ENCODE measurements around the gene TXLNB. TPM values are rescaled to one million over a fixed set of nuclear protein-coding genes. Genes with fewer than 3 reads are reported as not detected.

TXLNB gene
- total and polyA plus RNA-seq, 2 donors (not counting 3 experiments of a cell fraction or from before 2014, with no cell fraction given) = 0.04 to 0.18 TPM

DNA sequence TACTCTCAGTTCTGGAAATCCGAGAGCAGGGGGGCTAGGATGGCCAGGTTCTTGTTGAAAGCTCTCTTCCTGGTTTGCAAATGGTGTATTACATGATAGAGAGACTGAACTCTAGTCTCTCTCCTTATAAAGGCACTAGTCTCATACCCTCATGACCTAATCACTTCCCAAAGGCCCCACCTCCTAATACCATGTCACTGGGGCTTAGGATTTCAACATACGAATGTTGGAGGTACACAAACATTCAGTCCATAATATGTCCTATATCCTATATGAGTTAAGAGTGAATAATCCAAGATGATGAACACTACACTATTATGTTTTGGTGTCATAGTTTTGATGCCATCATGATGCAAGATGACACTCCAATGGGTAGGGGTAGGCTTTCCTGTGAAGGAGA lies 20.0 kb upstream of the TXLNB start:
- no peak for TF ChIP-seq FOS (IDR thresholded peaks at IDR 0.05; ENCODE audit: borderline replicate concordance, insufficient read depth, low read length)
- TF ChIP-seq JUN (IDR thresholded peaks at IDR 0.05; ENCODE audit: borderline replicate concordance, insufficient read depth, insufficient read length, low read depth) = no peak
- no peak for TF ChIP-seq MYC (IDR thresholded peaks at IDR 0.05; ENCODE audit: low read depth, low read length)
- no peak for TF ChIP-seq EZH2 (IDR thresholded peaks at IDR 0.05; ENCODE audit: borderline replicate concordance, low read depth, low read length, severe bottlenecking)
- TF ChIP-seq, protein P1, sequence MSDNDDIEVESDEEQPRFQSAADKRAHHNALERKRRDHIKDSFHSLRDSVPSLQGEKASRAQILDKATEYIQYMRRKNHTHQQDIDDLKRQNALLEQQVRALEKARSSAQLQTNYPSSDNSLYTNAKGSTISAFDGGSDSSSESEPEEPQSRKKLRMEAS (IDR thresholded peaks at IDR 0.05; ENCODE audit: insufficient read depth, insufficient read length) = no peak
- no peak for TF ChIP-seq POLR2AphosphoS5 (IDR thresholded peaks at IDR 0.05; ENCODE audit: insufficient read depth, low read depth, low read length)
- TF ChIP-seq, protein P2, sequence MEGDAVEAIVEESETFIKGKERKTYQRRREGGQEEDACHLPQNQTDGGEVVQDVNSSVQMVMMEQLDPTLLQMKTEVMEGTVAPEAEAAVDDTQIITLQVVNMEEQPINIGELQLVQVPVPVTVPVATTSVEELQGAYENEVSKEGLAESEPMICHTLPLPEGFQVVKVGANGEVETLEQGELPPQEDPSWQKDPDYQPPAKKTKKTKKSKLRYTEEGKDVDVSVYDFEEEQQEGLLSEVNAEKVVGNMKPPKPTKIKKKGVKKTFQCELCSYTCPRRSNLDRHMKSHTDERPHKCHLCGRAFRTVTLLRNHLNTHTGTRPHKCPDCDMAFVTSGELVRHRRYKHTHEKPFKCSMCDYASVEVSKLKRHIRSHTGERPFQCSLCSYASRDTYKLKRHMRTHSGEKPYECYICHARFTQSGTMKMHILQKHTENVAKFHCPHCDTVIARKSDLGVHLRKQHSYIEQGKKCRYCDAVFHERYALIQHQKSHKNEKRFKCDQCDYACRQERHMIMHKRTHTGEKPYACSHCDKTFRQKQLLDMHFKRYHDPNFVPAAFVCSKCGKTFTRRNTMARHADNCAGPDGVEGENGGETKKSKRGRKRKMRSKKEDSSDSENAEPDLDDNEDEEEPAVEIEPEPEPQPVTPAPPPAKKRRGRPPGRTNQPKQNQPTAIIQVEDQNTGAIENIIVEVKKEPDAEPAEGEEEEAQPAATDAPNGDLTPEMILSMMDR (IDR thresholded peaks at IDR 0.05; ENCODE audit: extremely low read depth in 1 of 2, insufficient read depth in 1 of 2, low read depth in 1 of 2, low read length in 2 of 2) = no peak
- no peak for TF ChIP-seq GATA2 (IDR thresholded peaks at IDR 0.05; ENCODE audit: insufficient read depth, insufficient read length, low read depth, low read length)
- no peak for TF ChIP-seq POLR2A (IDR thresholded peaks at IDR 0.05; ENCODE audit: low read depth, low read length)
- Histone ChIP-seq H3K9me1 (replicated peaks; ENCODE audit: control insufficient read depth, extremely low read depth, insufficient read depth, low read length) (no peaks in the 10 kb centered on the region), H3K9me3 (replicated peaks; ENCODE audit: control insufficient read depth, insufficient read depth, low read length) (no peaks in the 10 kb centered on the region), H3K4me1 (ENCODE audit: control insufficient read depth, extremely low read depth, insufficient read depth, low read length) (peaks cover 6% of the 10 kb centered on the region), H3K36me3 (ENCODE audit: control insufficient read depth in 2 of 2, extremely low read depth in 1 of 2, insufficient read depth in 2 of 2, low read length in 2 of 2) (no peaks in the 10 kb centered on the region), H3K79me2 (ENCODE audit: control insufficient read depth, insufficient read depth, low read length) (no peaks in the 10 kb centered on the region), H3K4me2 (ENCODE audit: insufficient read depth, low read length) (no peak overlapping the region), H3K27ac (ENCODE audit: insufficient read depth, low read depth, low read length) (no peak overlapping the region), H4K20me1 (replicated peaks; ENCODE audit: control insufficient read depth, extremely low read depth, insufficient read depth, low read length) (no peaks in the 10 kb centered on the region), H3K9ac (replicated peaks; ENCODE audit: extremely low read depth, insufficient read depth, low read length) (no peak overlapping the region), H2AFZ (ENCODE audit: low read depth, low read length) (no peak overlapping the region), H3K27me3 (ENCODE audit: control insufficient read depth in 2 of 2, insufficient read depth in 2 of 2, low read length in 2 of 2) (no peaks in the 10 kb centered on the region), H3K4me3 (replicated peaks in 1 of 3; ENCODE audit: insufficient read depth in 1 of 3, low read depth in 1 of 3, low read length in 3 of 3) (no peak overlapping the region)
- DNase-seq (ENCODE audit: low read depth, low spot score) (no peak), FAIRE-seq (no peak)
- intact Hi-C loops (cut with micrococcal nuclease) = no loop called here
- CTCF ChIA-PET = no interaction called here
- BruUV-seq (replicated peaks) = no TSS peak
- dilution Hi-C loops (cut with MboI; ENCODE audit: extremely low pct_ligation_motif_present, low sequenced_read_pairs) = no loop called here
- POLR2A ChIA-PET = no interaction called here

Data from endothelial cell of umbilical vein (primary cell).